Thyroid gland (tissue), 4 donors: ENCODE data around the gene TRPM6.

Experiments
- CTCF ChIP-seq, 6 experiments: fragments of 200-600 bp in 3 of 6; fragments of 450-650 bp in 3 of 6; sonication (generic) in 3 of 6; IDR thresholded peaks; one replicate each; pipeline ENCODE4 v1.5.1; 2016 to 2019; ENCODE audit warnings: antibody characterized with exemption in 6 of 6, mild to moderate bottlenecking in 2 of 6, inconsistent platforms in 1 of 6, moderate library complexity in 1 of 6
- POLR2A ChIP-seq, 2 donors: fragments of 450-650 bp; IDR thresholded peaks; one replicate each; pipeline ENCODE4 v1.6.1; 2017; ENCODE audit warnings: antibody characterized with exemption in 2 of 2, mild to moderate bottlenecking in 2 of 2, moderate library complexity in 1 of 2

- TF ChIP-seq CTCF (IDR thresholded peaks at IDR 0.05) (no peak), POLR2A (IDR thresholded peaks at IDR 0.05) (no peak)
Observed at GRCh38 chr9:74724317-74724716, 163.4 kb downstream of the TRPM6 start.
